Progenitor cell of endocrine pancreas (in vitro differentiated cells): ENCODE measurements around the gene TMEM132E. TPM values are rescaled to one million over a fixed set of nuclear protein-coding genes. Genes with fewer than 3 reads are reported as not detected.
A peak's percentile ranks its signal among the peaks of the same experiment; 100 is the strongest.

Experiments
- DNase-seq: peaks from one replicate; pipeline ENCODE4 v3.0.0; 2021; ENCODE audit warnings: low spot score; ENCODE audit not compliant: unreplicated experiment
- H3K27ac Mint-ChIP-seq: 2 replicates; pipeline ENCODE4 v1.8.0; 2021; ENCODE audit warnings: mild to moderate bottlenecking, moderate library complexity, mixed read lengths
- H3K27me3 Mint-ChIP-seq: 2 replicates; pipeline ENCODE4 v1.8.0; 2021; ENCODE audit warnings: mixed read lengths
- H3K36me3 Mint-ChIP-seq: 2 replicates; pipeline ENCODE4 v1.8.0; 2022; ENCODE audit warnings: mixed read lengths; ENCODE audit not compliant: insufficient read depth
- H3K4me1 Mint-ChIP-seq: 2 replicates; pipeline ENCODE4 v1.8.0; 2021; ENCODE audit warnings: low read depth, mixed read lengths
- H3K4me3 Mint-ChIP-seq: 2 replicates; pipeline ENCODE4 v1.8.0; 2021; ENCODE audit warnings: low read depth, mild to moderate bottlenecking, moderate library complexity, mixed read lengths
- H3K9me3 Mint-ChIP-seq: 2 replicates; pipeline ENCODE4 v1.8.0; 2021; ENCODE audit warnings: low read depth, mixed read lengths
- CTCF ChIP-seq: fragments of 200-600 bp; sonication (generic); IDR thresholded peaks from one replicate; pipeline ENCODE4 v1.5.0; 2021; ENCODE audit warnings: antibody characterized with exemption, mild to moderate bottlenecking; ENCODE audit not compliant: unreplicated experiment
- total RNA-seq: library from RNA; stranded (reverse); gene quantifications from 2 replicates; pipeline ENCODE4 v1.2.1, GENCODE V29; 2021

Gene TMEM132E
- total RNA-seq, 1 donor from 2014 or later: 0.05 TPM

GRCh38 chr17:34624767-34625383 is 45.5 kb downstream of the TMEM132E start:
- no peaks in the 10 kb centered on the region for H3K36me3 Mint-ChIP-seq
- DNase-seq: no peak
- peaks cover 36% of the 10 kb centered on the region for H3K27me3 Mint-ChIP-seq
- no peaks in the 10 kb centered on the region for H3K9me3 Mint-ChIP-seq
- peaks cover 9% of the 10 kb centered on the region for H3K4me1 Mint-ChIP-seq
- no peak for TF ChIP-seq CTCF
- peak overlapping the region; percentile 36 for H3K4me3 Mint-ChIP-seq
- H3K27ac Mint-ChIP-seq: no peak overlapping the region

GRCh38 chr17:34626121-34626681 is 46.8 kb downstream of the TMEM132E start:
- H3K36me3 Mint-ChIP-seq: no peaks in the 10 kb centered on the region
- no peak for TF ChIP-seq CTCF
- H3K4me1 Mint-ChIP-seq: peaks cover 9% of the 10 kb centered on the region
- no peaks in the 10 kb centered on the region for H3K9me3 Mint-ChIP-seq
- no peak for DNase-seq
- no peak overlapping the region for H3K4me3 Mint-ChIP-seq
- H3K27ac Mint-ChIP-seq: no peak overlapping the region
- peaks cover 39% of the 10 kb centered on the region for H3K27me3 Mint-ChIP-seq

GRCh38 chr17:34628879-34629278 is 49.5 kb downstream of the TMEM132E start:
- H3K36me3 Mint-ChIP-seq: no peaks in the 10 kb centered on the region
- H3K27me3 Mint-ChIP-seq: peaks cover 46% of the 10 kb centered on the region
- TF ChIP-seq CTCF: no peak
- DNase-seq: no peak
- H3K27ac Mint-ChIP-seq: no peak overlapping the region
- H3K4me1 Mint-ChIP-seq: peaks cover 9% of the 10 kb centered on the region
- no peaks in the 10 kb centered on the region for H3K9me3 Mint-ChIP-seq
- no peak overlapping the region for H3K4me3 Mint-ChIP-seq

- Mint-ChIP-seq H3K27me3 (peaks cover 38% of the 10 kb centered on the region), H3K9me3 (no peaks in the 10 kb centered on the region), H3K4me3 (no peak overlapping the region), H3K27ac (no peak overlapping the region), H3K36me3 (no peaks in the 10 kb centered on the region), H3K4me1 (peaks cover 2% of the 10 kb centered on the region)
- DNase-seq: no peak
- TF ChIP-seq CTCF: no peak
These were observed 54.0 kb downstream of the TMEM132E start for GRCh38 chr17:34633351-34633750.

- no peaks in the 10 kb centered on the region for H3K36me3 Mint-ChIP-seq
- H3K27me3 Mint-ChIP-seq: peaks cover 36% of the 10 kb centered on the region
- H3K9me3 Mint-ChIP-seq: no peaks in the 10 kb centered on the region
- no peak for DNase-seq
- no peak for TF ChIP-seq CTCF
- peaks cover 2% of the 10 kb centered on the region for H3K4me1 Mint-ChIP-seq
- no peak overlapping the region for H3K27ac Mint-ChIP-seq
- no peak overlapping the region for H3K4me3 Mint-ChIP-seq
These were observed 54.4 kb downstream of the TMEM132E start for GRCh38 chr17:34633760-34634159.
